Activated T-cell treated with anti-CD3 and anti-CD28 coated beads, Interleukin-2, amount 50 U/mL, for 72 hours (primary cell): Measurements from ENCODE around the gene RIPK4. TPM values are rescaled to one million over a fixed set of nuclear protein-coding genes. Genes with fewer than 3 reads are reported as not detected.
"Not testable (repeated sequence)": the region's sequence is repeated elsewhere in the genome, so short reads cannot be mapped to it uniquely, and the experiment has no call there.

ENCODE experiments used
- ATAC-seq, 2 donors: fragments of 150-1000 bp; cut with Tn5 transposase; replicated peaks in 1 of 2; 2 replicates each; pipeline ENCODE4 v1.10.0; 2021; ENCODE audit warnings: moderate library complexity in 2 of 2, mild to moderate bottlenecking in 1 of 2
- DNase-seq, 2 donors: peaks; one replicate each; pipeline ENCODE4 v3.0.0; 2021 to 2022; ENCODE audit warnings: mixed read lengths in 1 of 2
- H3K27ac Mint-ChIP-seq: one replicate; pipeline ENCODE4 v1.8.0; 2022; ENCODE audit warnings: mild to moderate bottlenecking, moderate library complexity, mixed read lengths
- H3K27me3 Mint-ChIP-seq: one replicate; pipeline ENCODE4 v1.8.0; 2022; ENCODE audit warnings: low read depth, mixed read lengths
- H3K36me3 Mint-ChIP-seq, 2 donors: one replicate each; pipeline ENCODE4 v1.8.0; 2022; ENCODE audit warnings: mixed read lengths in 2 of 2, mild to moderate bottlenecking in 1 of 2; ENCODE audit not compliant: insufficient read depth in 2 of 2
- H3K4me1 Mint-ChIP-seq: one replicate; pipeline ENCODE4 v1.8.0; 2022; ENCODE audit warnings: low read depth, mixed read lengths
- H3K4me3 Mint-ChIP-seq, 2 donors: one replicate each; pipeline ENCODE4 v1.8.0; 2022; ENCODE audit warnings: mild to moderate bottlenecking in 2 of 2, mixed read lengths in 2 of 2, moderate library complexity in 2 of 2
- H3K9me3 Mint-ChIP-seq, 2 donors: one replicate each; pipeline ENCODE4 v1.8.0; 2022; ENCODE audit warnings: mixed read lengths in 2 of 2
- total RNA-seq, 2 donors: library from RNA; stranded (reverse); gene quantifications; one replicate each; pipeline ENCODE4 v1.2.3, GENCODE V29; 2022

The RIPK4 gene
- total RNA-seq, 2 donors from 2014 or later: 0.46 to 0.60 TPM

GRCh38 chr21:41802684-41803083, 35.8 kb upstream of the RIPK4 start:
- peaks cover 0 to 6% of the 10 kb centered on the region in 2 donors for H3K9me3 Mint-ChIP-seq
- H3K4me3 Mint-ChIP-seq: no peak overlapping the region
- H3K27ac Mint-ChIP-seq: no peak overlapping the region
- peaks cover 6 to 7% of the 10 kb centered on the region in 2 donors for H3K36me3 Mint-ChIP-seq
- DNase-seq: no peak
- no peaks in the 10 kb centered on the region for H3K27me3 Mint-ChIP-seq
- no peak for ATAC-seq
- no peaks in the 10 kb centered on the region for H3K4me1 Mint-ChIP-seq

- Mint-ChIP-seq H3K9me3 (peaks cover 0 to 6% of the 10 kb centered on the region in 2 donors), H3K4me3 (no peak overlapping the region), H3K36me3 (peaks cover 5 to 6% of the 10 kb centered on the region in 2 donors), H3K4me1 (no peaks in the 10 kb centered on the region), H3K27me3 (no peaks in the 10 kb centered on the region), H3K27ac (no peak overlapping the region)
- DNase-seq (no peak), ATAC-seq (no peak)
Measured at GRCh38 chr21:41802198-41802584, 35.3 kb upstream of the RIPK4 start.

GRCh38 chr21:41801321-41802197, 34.7 kb upstream of the RIPK4 start:
- Mint-ChIP-seq H3K4me1 (no peaks in the 10 kb centered on the region), H3K36me3 (peaks cover 1 to 2% of the 10 kb centered on the region in 2 donors), H3K27ac (no peak overlapping the region), H3K27me3 (no peaks in the 10 kb centered on the region), H3K4me3 (no peak overlapping the region), H3K9me3 (peaks cover 0 to 2% of the 10 kb centered on the region in 2 donors)
- no peak for ATAC-seq
- DNase-seq: no peak

GRCh38 chr21:41800425-41801320, 33.8 kb upstream of the RIPK4 start:
- H3K27ac Mint-ChIP-seq: no peak overlapping the region
- H3K36me3 Mint-ChIP-seq: peaks cover 1 to 2% of the 10 kb centered on the region in 2 donors
- ATAC-seq (no peak), DNase-seq (no peak)
- H3K27me3 Mint-ChIP-seq: no peaks in the 10 kb centered on the region
- no peaks in the 10 kb centered on the region for H3K9me3 Mint-ChIP-seq
- no peaks in the 10 kb centered on the region for H3K4me1 Mint-ChIP-seq
- no peak overlapping the region for H3K4me3 Mint-ChIP-seq

GRCh38 chr21:41799763-41800162, 32.9 kb upstream of the RIPK4 start:
- Mint-ChIP-seq H3K36me3 (peaks cover 0 to 1% of the 10 kb centered on the region in 2 donors), H3K27me3 (no peaks in the 10 kb centered on the region), H3K27ac (no peak overlapping the region), H3K4me3 (no peak overlapping the region), H3K4me1 (no peaks in the 10 kb centered on the region), H3K9me3 (no peaks in the 10 kb centered on the region)
- no peak for ATAC-seq
- DNase-seq: no peak

- Mint-ChIP-seq H3K4me1 (no peaks in the 10 kb centered on the region), H3K9me3 (peaks cover 4 to 5% of the 10 kb centered on the region in 2 donors), H3K27ac (no peak overlapping the region), H3K27me3 (no peaks in the 10 kb centered on the region), H3K4me3 (no peak overlapping the region), H3K36me3 (peaks cover 2 to 6% of the 10 kb centered on the region in 2 donors)
- ATAC-seq: no peak
- no peak for DNase-seq
Measured at GRCh38 chr21:41798326-41798725, 31.5 kb upstream of the RIPK4 start.

GRCh38 chr21:41796476-41797080, 29.7 kb upstream of the RIPK4 start:
- DNase-seq (no peak), ATAC-seq (no peak)
- Mint-ChIP-seq H3K27ac (no peak overlapping the region), H3K27me3 (no peaks in the 10 kb centered on the region), H3K9me3 (peaks cover 9 to 14% of the 10 kb centered on the region in 2 donors), H3K36me3 (peaks cover 2 to 7% of the 10 kb centered on the region in 2 donors), H3K4me1 (no peaks in the 10 kb centered on the region), H3K4me3 (no peak overlapping the region)

- Mint-ChIP-seq H3K4me1 (no peaks in the 10 kb centered on the region), H3K27me3 (no peaks in the 10 kb centered on the region)
- ATAC-seq: no peak
Measured at GRCh38 chr21:41795726-41796125, 28.9 kb upstream of the RIPK4 start.

GRCh38 chr21:41794600-41794999, 27.7 kb upstream of the RIPK4 start:
- Mint-ChIP-seq H3K36me3 (peaks cover 2 to 7% of the 10 kb centered on the region in 2 donors), H3K27me3 (no peaks in the 10 kb centered on the region), H3K27ac (no peak overlapping the region), H3K9me3 (peaks cover 9 to 17% of the 10 kb centered on the region in 2 donors), H3K4me1 (no peaks in the 10 kb centered on the region), H3K4me3 (no peak overlapping the region)
- no peak for DNase-seq
- ATAC-seq: no peak

More at GRCh38 chr21:41795726-41796125, 28.9 kb upstream of the RIPK4 start:
- no peak for DNase-seq
- no peak overlapping the region for H3K4me3 Mint-ChIP-seq
- peaks cover 9 to 17% of the 10 kb centered on the region in 2 donors for H3K9me3 Mint-ChIP-seq
- peaks cover 2 to 7% of the 10 kb centered on the region in 2 donors for H3K36me3 Mint-ChIP-seq
- no peak overlapping the region for H3K27ac Mint-ChIP-seq

- DNase-seq: no peak
- H3K9me3 Mint-ChIP-seq: peaks cover 9 to 17% of the 10 kb centered on the region in 2 donors
- no peak overlapping the region for H3K4me3 Mint-ChIP-seq
- no peak overlapping the region for H3K27ac Mint-ChIP-seq
- H3K4me1 Mint-ChIP-seq: no peaks in the 10 kb centered on the region
- ATAC-seq: no peak
- peaks cover 2 to 6% of the 10 kb centered on the region in 2 donors for H3K36me3 Mint-ChIP-seq
- no peaks in the 10 kb centered on the region for H3K27me3 Mint-ChIP-seq
Measured at GRCh38 chr21:41792711-41793110, 25.9 kb upstream of the RIPK4 start.

- H3K4me1 Mint-ChIP-seq: peaks cover 13% of the 10 kb centered on the region
- no peaks in the 10 kb centered on the region for H3K36me3 Mint-ChIP-seq
- DNase-seq: no peak
- ATAC-seq: no peak
- H3K4me3 Mint-ChIP-seq: no peak overlapping the region
- no peak overlapping the region for H3K27ac Mint-ChIP-seq
- H3K27me3 Mint-ChIP-seq: peaks cover 23% of the 10 kb centered on the region
- peaks cover 0 to 3% of the 10 kb centered on the region in 2 donors for H3K9me3 Mint-ChIP-seq
Measured at GRCh38 chr21:41786509-41786987, 19.7 kb upstream of the RIPK4 start.

GRCh38 chr21:41785262-41785661, 18.4 kb upstream of the RIPK4 start:
- not testable (repeated sequence) for H3K27ac Mint-ChIP-seq, H3K9me3 Mint-ChIP-seq, H3K36me3 Mint-ChIP-seq, ATAC-seq, H3K4me3 Mint-ChIP-seq, DNase-seq
- Mint-ChIP-seq H3K4me1 (peaks cover 13% of the 10 kb centered on the region), H3K27me3 (peaks cover 36% of the 10 kb centered on the region)
